Activated CD4-positive, alpha-beta T cell treated with anti-CD3 and anti-CD28 coated beads, Interleukin-10, Interleukin-2, amounts not matched to agents 100 ng/mL and 50 ng/mL, durations not matched to agents 16 hours and 8 hours (primary cell): ENCODE measurements around the gene TAT.
"Not testable (repeated sequence)": the region's sequence is repeated elsewhere in the genome, so short reads cannot be mapped to it uniquely, and the experiment has no call there.

Source experiments
- DNase-seq: peaks from one replicate; pipeline ENCODE4 v3.0.0-alpha.2; 2020

The TAT gene

DNA sequence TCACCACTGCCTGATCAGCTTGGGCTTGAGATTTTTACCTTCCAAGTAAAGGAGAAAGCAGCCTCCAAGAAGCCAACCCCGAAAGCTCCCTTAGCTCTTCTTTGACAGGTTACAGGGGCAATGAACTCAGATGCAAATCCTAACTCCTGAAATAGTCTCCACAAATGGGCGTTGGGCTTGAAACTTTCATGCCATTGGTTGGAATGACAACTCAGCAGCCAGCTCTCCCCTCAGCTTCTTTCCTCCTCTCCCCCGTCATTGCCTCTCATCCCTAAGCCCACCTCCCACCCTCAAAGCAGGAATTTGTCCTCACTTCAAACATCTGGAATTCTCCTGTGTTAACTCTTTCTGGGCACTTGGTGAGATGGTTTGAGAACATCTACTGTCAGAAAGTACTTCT is at the start of gene TAT:
TAT (minus strand) TSS at position 122 of the 400 bp plus-strand sequence. CDS start 677 bp downstream, outside the sequence.
- no peak for DNase-seq

DNA sequence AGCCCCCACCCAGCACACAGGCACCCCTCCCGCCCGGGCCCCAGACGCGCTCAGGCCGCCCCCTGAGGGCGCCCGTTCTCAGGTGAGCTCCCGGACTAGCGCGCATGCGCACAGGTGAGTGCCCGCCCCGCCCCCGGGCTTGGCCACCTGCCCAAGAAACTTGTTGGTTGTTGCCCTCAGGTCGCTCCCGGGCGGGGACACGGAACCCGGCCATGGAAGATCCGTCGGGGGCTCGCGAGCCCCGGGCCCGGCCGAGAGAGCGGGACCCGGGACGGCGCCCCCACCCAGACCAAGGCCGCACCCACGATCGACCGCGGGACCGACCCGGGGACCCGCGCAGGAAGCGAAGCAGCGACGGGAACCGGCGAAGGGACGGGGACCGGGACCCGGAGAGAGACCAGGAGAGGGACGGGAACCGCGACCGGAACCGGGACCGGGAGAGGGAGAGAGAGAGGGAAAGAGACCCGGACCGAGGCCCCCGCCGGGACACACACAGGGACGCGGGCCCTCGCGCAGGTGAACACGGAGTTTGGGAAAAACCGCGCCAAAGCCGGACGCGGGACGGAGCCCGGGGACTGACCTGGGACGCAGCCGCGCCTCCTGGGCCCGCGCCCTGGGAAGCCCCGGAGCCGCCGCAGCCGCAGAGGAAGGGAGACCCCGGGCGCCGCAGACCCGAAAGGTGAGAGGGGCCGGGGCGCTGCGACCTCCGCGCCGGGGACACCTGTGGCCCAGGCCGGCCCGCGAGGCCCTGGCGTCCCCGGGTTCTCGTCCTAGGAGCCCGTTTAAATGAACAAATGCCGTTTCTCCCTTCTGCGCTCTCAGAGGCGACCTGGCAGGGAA is 49.3 kb upstream of the TAT start, which contains the start of gene MARVELD3:
MARVELD3 (plus strand) TSS at position 167 of the 840 bp plus-strand sequence; CDS start at position 213, 46 bp downstream.
- no peak for DNase-seq

DNA sequence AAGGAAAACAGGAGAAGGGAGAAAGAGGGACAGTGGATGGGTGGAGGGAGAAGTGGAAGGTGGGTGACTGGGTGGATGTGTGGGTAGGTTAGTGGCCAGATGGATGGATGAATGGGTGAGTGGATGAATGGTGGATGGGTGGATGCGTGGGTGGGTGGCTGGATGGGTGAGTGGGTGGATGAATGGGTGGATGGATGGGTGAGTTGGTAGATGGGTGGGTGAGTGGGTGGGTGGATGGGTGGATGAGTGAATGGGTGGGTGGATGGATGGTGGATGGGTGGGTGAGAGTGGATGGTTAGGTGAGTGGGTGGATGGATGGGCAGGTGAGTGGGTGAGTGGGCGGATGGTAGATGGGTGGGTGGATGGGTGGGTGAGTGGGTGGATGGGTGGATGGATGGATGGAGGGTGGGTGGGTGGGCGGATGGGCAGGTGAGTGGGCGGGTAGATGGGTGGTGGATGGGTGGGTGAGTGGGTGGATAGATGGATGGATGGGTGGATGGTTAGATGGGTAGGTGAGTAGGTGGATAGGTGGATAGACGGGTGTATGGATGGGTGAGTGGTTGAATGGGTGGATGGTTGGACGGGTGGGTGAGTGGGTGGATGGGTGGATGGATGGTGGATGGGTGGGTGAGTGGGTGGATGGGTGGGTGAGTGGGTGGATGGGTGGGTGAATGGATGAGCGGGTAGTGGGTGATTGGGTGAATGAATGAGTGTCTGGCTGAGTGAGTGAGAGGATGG is 48.4 kb upstream of the TAT start:
- no peak for DNase-seq

DNA sequence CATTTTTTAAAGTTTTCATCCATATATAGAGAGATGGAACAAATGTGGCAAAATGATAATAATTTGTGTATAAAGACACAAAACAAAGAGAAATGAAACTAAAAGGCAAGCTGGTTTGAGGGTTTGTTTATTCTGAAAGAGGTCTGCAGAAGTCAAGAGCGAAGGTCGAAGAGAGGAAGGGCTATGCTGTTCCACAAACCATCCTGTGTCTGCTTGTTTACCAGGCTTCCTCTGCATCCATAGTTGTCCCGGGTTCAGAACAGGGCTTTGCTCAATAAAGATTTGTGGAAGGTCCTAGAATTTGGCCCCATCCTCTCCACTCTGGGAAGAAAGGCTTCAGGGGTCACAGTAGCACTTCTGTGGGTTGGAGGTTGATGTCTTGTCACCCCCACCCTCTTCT is 46.7 kb upstream of the TAT start:
- DNase-seq = no peak

DNA sequence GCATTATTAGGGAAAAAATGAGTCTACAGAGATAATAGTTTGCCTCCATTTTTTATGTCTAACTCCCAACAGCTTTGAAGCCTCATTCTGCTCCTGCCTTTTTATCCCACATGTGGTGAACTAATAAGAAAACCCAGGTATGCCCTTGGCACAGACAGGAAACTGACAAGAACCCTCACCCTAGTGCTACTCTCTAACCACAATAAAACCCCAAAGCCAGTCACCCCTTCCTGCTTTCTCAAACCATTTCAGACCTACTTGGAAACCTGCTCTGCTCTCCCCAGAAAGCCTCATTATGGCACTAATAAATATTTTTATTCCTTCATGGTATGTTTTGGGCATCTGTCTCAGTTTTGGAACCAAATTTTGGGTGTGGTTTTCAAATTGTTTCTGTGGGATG is 45.2 kb upstream of the TAT start:
- peak; percentile 64 for DNase-seq

DNA sequence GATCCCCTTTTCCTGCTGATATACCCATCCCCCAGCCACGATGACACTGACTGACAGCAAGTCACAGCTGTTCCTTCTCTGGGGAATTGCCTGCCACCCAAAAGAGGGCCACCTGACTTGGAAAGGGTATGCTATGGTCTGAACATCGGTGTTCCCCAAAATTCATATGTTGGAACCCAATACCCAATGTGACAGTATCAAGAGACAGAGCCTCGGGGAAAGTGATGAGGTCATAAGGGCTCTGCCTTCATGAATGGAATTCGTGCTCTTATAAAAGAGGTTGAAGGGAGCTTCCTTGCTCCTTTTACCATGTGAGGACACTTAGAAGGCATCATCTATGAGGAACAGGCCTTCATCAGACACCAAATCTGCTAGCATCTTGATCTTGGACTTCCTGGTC is 41.5 kb upstream of the TAT start:
- no peak for DNase-seq

GRCh38 chr16:71614956-71615355 is 38.1 kb upstream of the TAT start:
- not testable (repeated sequence) for DNase-seq

- peak; percentile 81 for DNase-seq
Measured at GRCh38 chr16:71610936-71611871, 34.3 kb upstream of the TAT start.

DNA sequence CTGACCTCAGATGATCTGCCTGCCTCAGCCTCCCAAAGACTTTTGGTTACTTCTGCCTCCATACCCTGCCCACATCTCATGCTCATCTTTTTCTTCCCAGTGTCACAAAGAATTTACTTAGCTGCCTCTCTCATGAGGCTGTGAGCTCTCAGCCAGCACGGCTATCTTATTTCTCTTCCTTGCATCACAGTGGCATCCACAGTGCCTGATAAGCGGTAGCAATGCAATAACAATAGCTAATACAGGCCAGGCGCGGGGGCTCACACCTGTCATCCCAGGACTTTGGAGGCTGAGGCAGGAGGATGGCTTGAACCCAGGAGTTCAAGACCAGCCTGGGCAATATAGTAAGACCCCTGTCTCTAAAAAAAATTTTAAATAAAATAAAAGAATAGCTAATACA is 33.6 kb upstream of the TAT start:
- no peak for DNase-seq

DNA sequence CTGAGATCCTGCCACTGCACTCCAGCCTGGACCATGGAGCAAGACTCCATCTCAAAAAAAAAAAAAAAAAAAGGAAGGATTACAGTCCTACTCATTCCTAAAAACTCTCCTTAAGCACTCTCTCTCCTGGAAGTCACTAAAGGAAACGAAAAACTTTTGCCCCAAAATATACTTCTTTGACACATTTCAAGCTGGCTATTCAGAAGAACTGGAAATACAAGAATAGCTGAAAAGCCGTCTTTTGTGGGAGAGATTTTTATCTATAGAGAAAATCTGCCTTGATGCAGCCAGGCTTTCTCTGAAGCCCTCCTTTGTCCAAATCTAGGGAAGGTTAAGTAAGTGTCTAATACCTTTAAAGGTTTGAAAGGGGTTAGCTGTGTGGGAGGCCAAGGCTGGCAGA is 32.2 kb upstream of the TAT start:
- no peak for DNase-seq

- no peak for DNase-seq
Measured at GRCh38 chr16:71600822-71601221, 23.9 kb upstream of the TAT start.

DNA sequence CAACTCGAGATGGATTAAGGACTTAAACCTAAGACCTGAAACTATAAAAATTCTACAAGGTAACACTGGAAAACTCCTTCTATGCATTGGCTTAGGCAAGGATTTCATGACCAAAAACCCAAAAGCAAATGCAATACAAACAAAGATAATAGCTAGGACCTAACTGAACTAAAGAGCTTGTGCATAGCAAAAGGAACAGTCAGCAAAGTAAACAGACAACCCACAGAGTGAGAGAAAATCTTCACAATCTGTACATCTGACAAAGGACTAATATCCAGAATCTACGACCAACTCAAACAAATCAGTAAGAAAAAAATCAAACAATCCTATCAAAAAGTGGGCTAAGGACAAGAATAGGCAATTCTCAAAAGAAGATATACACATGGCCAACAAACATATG is 21.5 kb upstream of the TAT start:
- not testable (repeated sequence) for DNase-seq

DNA sequence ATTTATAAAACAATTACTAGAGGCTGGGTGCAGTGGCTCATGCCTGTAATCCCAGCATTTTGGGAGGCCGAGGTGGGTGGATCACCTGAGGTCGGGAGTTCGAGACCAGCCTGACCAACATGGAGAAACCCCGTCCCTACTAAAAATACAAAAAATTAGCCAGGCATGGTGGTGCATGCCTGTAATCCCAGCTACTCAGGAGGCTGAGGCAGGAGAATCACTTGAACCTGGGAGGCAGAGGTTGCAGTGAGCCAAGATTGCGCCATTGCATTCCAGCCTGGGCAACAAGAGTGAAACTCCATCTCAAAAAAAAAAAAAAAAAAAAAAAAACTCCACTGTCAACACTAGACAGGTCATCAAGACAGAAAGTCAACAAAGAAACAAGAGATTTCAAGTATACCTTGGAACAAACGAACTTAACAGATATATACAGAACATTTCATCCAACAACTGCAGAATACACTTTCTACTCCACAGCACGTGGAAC is 18.5 kb upstream of the TAT start:
- DNase-seq = not testable (repeated sequence)

- no peak for DNase-seq
Measured at GRCh38 chr16:71594000-71594646, 17.2 kb upstream of the TAT start.

DNA sequence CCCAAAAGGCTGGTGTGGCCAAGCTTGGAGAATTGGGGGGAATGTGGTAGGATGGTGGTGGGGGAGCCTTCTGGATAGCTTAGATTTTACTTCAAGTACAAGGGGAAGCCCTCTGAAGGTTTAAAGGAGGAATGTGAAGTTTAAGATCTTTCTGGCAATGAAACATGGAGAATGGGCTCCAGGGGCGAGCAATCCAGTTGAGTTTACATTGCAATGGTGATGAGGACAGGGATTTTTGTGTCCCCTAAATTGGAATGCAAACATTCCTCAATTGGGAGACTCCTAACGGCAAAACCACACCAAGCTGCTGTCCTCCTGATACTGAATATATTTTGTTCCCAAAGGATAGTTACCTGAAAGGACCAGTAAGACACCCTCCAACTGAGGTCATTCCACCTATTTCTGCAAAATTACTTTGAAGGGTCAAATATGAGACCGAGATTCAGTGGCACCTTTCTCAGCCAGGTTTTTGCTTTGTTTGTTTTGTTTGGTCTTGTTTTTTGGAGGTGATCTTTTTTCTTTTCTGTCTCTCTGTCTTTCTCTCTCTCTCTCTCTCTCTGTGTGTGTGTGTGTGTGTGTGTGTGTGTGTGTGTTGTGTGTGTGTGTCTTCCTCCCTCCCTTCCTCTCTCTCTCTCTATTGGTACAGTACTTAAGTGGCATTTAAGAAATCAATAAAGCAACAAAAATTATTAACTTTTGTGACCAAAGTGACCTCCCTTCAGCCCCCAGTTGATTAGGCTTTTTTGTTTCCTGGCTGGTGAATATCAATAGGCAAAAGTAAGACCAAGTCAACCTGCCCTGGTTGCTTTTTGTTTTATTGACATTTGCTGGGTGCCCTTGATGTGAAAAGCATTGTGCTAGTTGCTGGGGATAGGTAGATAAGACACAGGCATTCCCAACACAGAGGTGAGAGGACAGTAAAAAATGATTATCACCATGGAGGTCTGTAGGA is 16.4 kb upstream of the TAT start:
- no peak for DNase-seq

- DNase-seq = no peak
Measured at GRCh38 chr16:71591917-71592316, 15.0 kb upstream of the TAT start.

DNA sequence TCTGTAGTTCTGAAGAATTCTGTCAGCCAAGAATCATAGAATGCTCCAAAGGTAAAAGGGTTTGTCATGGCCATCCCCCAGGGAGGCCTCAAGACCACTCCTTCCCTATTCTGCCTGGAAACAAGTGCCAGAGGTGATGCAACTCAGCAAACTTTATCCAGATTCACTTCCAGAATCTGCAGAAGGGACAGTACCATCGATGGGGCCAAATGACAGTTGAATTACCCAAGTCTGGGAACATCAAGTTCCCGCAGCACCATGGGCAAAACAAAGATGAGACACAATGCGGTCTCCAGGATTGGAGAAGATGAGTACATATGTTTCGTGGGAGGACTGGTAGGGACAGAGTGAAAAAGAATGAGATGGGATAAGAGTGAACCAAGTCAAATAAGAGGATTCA is 13.7 kb upstream of the TAT start:
- no peak for DNase-seq

DNA sequence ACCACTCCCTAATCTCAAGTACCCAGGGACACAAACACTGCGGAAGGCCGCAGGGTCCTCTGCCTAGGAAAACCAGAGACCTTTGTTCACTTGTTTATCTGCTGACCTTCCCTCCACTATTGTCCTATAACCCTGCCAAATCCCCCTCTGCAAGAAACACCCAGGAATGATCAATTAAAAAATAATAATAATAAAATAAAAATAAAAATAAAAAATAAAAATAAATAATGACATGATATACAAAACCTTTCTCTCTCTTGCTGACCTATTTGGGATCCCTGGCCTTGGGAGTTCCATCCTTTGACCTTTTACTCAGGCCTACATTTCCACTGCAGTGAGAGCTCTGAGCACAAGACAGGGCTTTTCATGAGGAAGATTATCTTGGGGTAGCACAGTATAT is 13.2 kb upstream of the TAT start:
- not testable (repeated sequence) for DNase-seq

GRCh38 chr16:71589334-71589733 is 12.4 kb upstream of the TAT start:
- DNase-seq = not testable (repeated sequence)

DNA sequence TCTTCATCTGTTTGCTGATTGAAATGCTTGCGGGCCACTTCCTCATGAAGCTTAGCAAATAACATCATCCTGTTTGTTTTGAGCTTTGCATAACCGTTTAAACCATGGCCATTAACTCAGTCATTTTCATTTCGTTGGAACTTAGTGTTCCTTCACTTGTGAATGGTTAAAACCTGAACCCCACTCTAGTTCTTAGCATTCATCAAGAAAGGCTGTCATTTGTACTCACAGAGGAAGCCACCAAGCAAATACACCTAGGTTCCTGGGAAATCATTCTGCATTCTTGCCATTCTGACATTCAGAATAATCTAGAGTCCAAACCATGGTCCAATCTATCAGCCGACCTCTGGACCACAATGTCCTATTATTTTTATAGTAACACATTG is 8.4 kb upstream of the TAT start:
- no peak for DNase-seq
